OCI-LY1 (cell line): Measurements from ENCODE around the gene HS3ST5.

Experiments used
- H2AFZ ChIP-seq: fragments of 200-600 bp; sonication (generic), shearing (Covaris generic); 2 replicates; pipeline ENCODE4 v1.6.0; 2014; ENCODE audit warnings: antibody characterized with exemption, mild to moderate bottlenecking, low read length
- H3F3A ChIP-seq: fragments of 200-600 bp; sonication (generic), shearing (Covaris generic); 2 replicates; pipeline ENCODE4 v1.6.0; 2014; ENCODE audit warnings: mild to moderate bottlenecking, antibody characterized with exemption, low read length, moderate library complexity; ENCODE audit not compliant: insufficient read depth
- H3K27ac ChIP-seq: fragments of 200-600 bp; sonication (generic); 2 replicates; pipeline ENCODE4 v1.5.1; 2014; ENCODE audit warnings: low read length, mixed run types, mild to moderate bottlenecking, low read depth; ENCODE audit not compliant: poor library complexity, severe bottlenecking
- H3K27me3 ChIP-seq: fragments of 200-600 bp; sonication (generic); 2 replicates; pipeline ENCODE4 v1.6.0; 2014; ENCODE audit warnings: antibody characterized with exemption, mild to moderate bottlenecking, low read length, moderate library complexity; ENCODE audit not compliant: insufficient read depth
- H3K36me3 ChIP-seq: fragments of 200-600 bp; sonication (generic); 2 replicates; pipeline ENCODE4 v1.6.1; 2014; ENCODE audit warnings: mild to moderate bottlenecking, antibody characterized with exemption, low read length, moderate library complexity, mixed read lengths; ENCODE audit not compliant: insufficient read depth
- H3K4me1 ChIP-seq: fragments of 200-600 bp; sonication (generic); 2 replicates; pipeline ENCODE4 v1.5.1; 2014; ENCODE audit warnings: mild to moderate bottlenecking, low read length, moderate library complexity; ENCODE audit not compliant: insufficient read depth, severe bottlenecking
- H3K4me2 ChIP-seq: fragments of 200-600 bp; sonication (generic), shearing (Covaris generic); 2 replicates; pipeline ENCODE4 v1.6.1; 2014; ENCODE audit warnings: low read length
- H3K4me3 ChIP-seq: fragments of 200-600 bp; sonication (generic); 2 replicates; pipeline ENCODE4 v1.5.1; 2014; ENCODE audit warnings: low read length, low read depth, mild to moderate bottlenecking, mixed read lengths; ENCODE audit not compliant: poor library complexity, severe bottlenecking
- H3K79me2 ChIP-seq: fragments of 200-600 bp; shearing (Covaris generic); 2 replicates; pipeline ENCODE4 v1.6.1; 2016; ENCODE audit warnings: mixed run types, low read length, mixed read lengths; ENCODE audit not compliant: insufficient read depth
- H3K9ac ChIP-seq: fragments of 200-600 bp; sonication (generic), shearing (Covaris generic); 2 replicates; pipeline ENCODE4 v1.6.1; 2014; ENCODE audit warnings: mild to moderate bottlenecking, low read length, mixed read lengths
- H3K9me2 ChIP-seq: fragments of 200-600 bp; sonication (generic), shearing (Covaris generic); 2 replicates; pipeline ENCODE4 v1.6.1; 2014; ENCODE audit warnings: low read depth, mild to moderate bottlenecking, low read length, mixed read lengths
- H3K9me3 ChIP-seq: fragments of 200-600 bp; shearing (Covaris generic); 2 replicates; pipeline ENCODE4 v1.6.1; 2014; ENCODE audit warnings: low read length, mixed read lengths
- H4K20me1 ChIP-seq: fragments of 200-600 bp; sonication (generic), shearing (Covaris generic); 2 replicates; pipeline ENCODE4 v1.6.0; 2016; ENCODE audit warnings: mild to moderate bottlenecking, low read length; ENCODE audit not compliant: insufficient read depth
- EZH2 ChIP-seq: fragments of 200-600 bp; sonication (generic), shearing (Covaris generic); IDR thresholded peaks from 2 replicates; pipeline ENCODE4 v1.8.0; 2017; ENCODE audit warnings: borderline replicate concordance, mixed run types, mild to moderate bottlenecking, antibody characterized with exemption, low read length, moderate library complexity, mixed read lengths
- TF ChIP-seq, protein P1 (sequence below): fragments of 200-600 bp; sonication (generic), shearing (Covaris generic); IDR thresholded peaks from 2 replicates; pipeline ENCODE4 v1.5.1; 2017; ENCODE audit warnings: mild to moderate bottlenecking, antibody characterized with exemption, low read length, moderate library complexity, mixed read lengths

The HS3ST5 gene

DNA sequence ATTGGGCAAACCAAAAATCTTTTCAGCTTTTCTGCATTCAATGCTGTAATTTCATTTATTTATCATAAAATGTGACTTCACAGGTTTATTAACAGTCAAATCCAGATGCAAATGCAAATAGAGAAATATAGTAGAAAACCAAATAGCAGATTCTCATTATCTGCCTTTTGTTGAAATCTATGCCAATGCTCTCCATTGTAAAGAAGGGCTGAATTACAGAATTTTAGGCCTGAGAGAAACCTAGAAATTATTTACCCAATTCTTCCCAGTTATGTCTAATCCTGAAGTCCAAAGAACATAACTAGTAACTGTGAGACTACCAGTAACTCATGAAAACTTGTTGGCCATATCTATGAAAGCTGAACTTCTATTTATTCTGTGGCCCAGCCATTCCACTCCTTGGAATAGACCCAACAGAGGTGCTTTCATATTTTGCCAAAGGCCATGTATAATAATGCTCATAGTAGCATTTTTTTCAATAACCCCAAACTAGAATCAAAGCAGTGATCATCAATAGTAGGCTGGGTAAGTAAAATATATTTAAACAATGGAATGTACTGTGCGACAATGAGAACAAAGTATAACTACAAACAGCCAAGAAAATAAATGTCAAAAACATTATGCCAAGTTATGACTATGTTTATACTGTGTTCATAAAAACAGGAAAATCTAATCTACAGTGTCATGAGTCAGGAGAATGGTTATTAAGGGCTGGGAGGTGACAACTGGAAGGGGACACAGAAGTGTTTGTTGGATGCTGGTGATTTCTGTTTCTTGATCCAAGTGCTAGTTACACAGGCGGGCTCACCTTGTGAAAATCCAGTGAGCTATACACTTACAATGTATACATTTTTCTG lies 183.8 kb downstream of the HS3ST5 start:
- H3F3A ChIP-seq, result no peaks in the 10 kb centered on the region
- no peaks in the 10 kb centered on the region for H3K9me2 ChIP-seq
- H4K20me1 ChIP-seq, result no peaks in the 10 kb centered on the region
- no peak overlapping the region for H3K4me3 ChIP-seq
- no peak overlapping the region for H2AFZ ChIP-seq
- H3K79me2 ChIP-seq, result no peaks in the 10 kb centered on the region
- H3K9me3 ChIP-seq, result no peaks in the 10 kb centered on the region
- H3K36me3 ChIP-seq, result no peaks in the 10 kb centered on the region
- TF ChIP-seq EZH2, result no peak
- TF ChIP-seq, protein P1, sequence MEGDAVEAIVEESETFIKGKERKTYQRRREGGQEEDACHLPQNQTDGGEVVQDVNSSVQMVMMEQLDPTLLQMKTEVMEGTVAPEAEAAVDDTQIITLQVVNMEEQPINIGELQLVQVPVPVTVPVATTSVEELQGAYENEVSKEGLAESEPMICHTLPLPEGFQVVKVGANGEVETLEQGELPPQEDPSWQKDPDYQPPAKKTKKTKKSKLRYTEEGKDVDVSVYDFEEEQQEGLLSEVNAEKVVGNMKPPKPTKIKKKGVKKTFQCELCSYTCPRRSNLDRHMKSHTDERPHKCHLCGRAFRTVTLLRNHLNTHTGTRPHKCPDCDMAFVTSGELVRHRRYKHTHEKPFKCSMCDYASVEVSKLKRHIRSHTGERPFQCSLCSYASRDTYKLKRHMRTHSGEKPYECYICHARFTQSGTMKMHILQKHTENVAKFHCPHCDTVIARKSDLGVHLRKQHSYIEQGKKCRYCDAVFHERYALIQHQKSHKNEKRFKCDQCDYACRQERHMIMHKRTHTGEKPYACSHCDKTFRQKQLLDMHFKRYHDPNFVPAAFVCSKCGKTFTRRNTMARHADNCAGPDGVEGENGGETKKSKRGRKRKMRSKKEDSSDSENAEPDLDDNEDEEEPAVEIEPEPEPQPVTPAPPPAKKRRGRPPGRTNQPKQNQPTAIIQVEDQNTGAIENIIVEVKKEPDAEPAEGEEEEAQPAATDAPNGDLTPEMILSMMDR, result no peak
- no peak overlapping the region for H3K9ac ChIP-seq
- H3K4me1 ChIP-seq, result no peaks in the 10 kb centered on the region
- no peak overlapping the region for H3K4me2 ChIP-seq
- no peaks in the 10 kb centered on the region for H3K27me3 ChIP-seq
- H3K27ac ChIP-seq, result no peak overlapping the region

DNA sequence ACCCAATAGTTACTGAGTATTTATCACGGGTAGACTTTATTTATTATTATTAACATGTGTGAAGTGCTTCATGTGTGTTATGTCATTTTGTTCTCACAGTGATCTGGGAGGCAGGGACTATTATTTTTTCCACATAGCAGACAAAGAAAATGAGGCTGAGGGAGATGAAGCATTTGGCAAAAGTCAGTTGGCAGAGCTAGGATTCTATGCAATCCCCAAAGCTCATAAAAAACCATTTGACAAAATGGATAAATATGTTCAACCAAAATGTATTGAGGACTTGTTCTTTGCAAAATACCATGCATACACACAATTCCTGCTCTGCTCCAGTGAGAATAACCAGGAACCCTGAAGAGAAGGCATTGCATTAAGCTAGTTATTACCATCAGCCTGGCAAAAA lies 184.4 kb downstream of the HS3ST5 start:
- TF ChIP-seq, protein P1, result no peak
- no peak for TF ChIP-seq EZH2
- H3K4me1 ChIP-seq, result no peaks in the 10 kb centered on the region

DNA sequence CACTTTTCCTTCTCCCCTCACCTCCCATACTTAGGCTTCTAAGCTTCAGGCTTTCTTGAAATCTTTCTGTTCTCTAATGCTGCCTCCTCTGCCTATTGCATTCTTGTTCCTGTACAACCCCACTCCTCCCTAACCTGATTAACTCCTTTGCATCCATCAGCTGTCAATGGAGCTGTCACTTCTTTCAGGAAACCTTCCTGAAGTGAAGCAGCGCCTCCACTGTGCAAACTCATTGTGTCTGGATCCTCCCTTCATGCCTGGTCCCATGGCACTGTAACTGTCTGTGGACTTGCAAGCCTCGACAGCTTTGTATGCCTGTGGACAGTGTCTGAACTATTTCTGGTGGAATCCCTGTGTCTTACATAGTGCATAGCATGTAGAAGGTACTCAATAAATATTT lies 185.0 kb downstream of the HS3ST5 start:
- Histone ChIP-seq H3K9me2 (no peaks in the 10 kb centered on the region), H3K36me3 (no peaks in the 10 kb centered on the region), H3F3A (no peaks in the 10 kb centered on the region), H3K4me2 (no peak overlapping the region), H3K4me1 (no peaks in the 10 kb centered on the region), H4K20me1 (no peaks in the 10 kb centered on the region), H3K9me3 (no peaks in the 10 kb centered on the region), H3K27ac (no peak overlapping the region), H3K27me3 (no peaks in the 10 kb centered on the region), H3K9ac (no peak overlapping the region), H3K79me2 (no peaks in the 10 kb centered on the region), H2AFZ (no peak overlapping the region), H3K4me3 (no peak overlapping the region)
- TF ChIP-seq, protein P1, result no peak
- no peak for TF ChIP-seq EZH2

More for the DNA sequence above, 184.4 kb downstream of the HS3ST5 start:
- no peak overlapping the region for H3K4me3 ChIP-seq
- H3K27me3 ChIP-seq, result no peaks in the 10 kb centered on the region
- no peak overlapping the region for H3K4me2 ChIP-seq
- H3K36me3 ChIP-seq, result no peaks in the 10 kb centered on the region
- no peaks in the 10 kb centered on the region for H3K79me2 ChIP-seq
- H3F3A ChIP-seq, result no peaks in the 10 kb centered on the region
- H2AFZ ChIP-seq, result no peak overlapping the region
- H3K9me3 ChIP-seq, result no peaks in the 10 kb centered on the region
- no peak overlapping the region for H3K27ac ChIP-seq
- no peaks in the 10 kb centered on the region for H4K20me1 ChIP-seq
- H3K9me2 ChIP-seq, result no peaks in the 10 kb centered on the region
- no peak overlapping the region for H3K9ac ChIP-seq
